Esophagus (tissue), 2 donors: Measurements from ENCODE around the gene SLC6A13. TPM values are rescaled to one million over a fixed set of nuclear protein-coding genes. Genes with fewer than 3 reads are reported as not detected.
"Not testable (repeated sequence)": the region's sequence is repeated elsewhere in the genome, so short reads cannot be mapped to it uniquely, and the experiment has no call there.

Experiments
- H3K27ac ChIP-seq, 2 donors: one replicate each; pipeline ENCODE4 v1.5.1; 2013; ENCODE audit warnings: low read depth in 2 of 2, mild to moderate bottlenecking in 2 of 2, inconsistent platforms in 1 of 2, low read length in 1 of 2, moderate library complexity in 1 of 2
- H3K27me3 ChIP-seq, 2 donors: one replicate each; pipeline ENCODE4 v1.6.1; 2013; ENCODE audit warnings: low read length in 2 of 2, control low read depth in 1 of 2, mild to moderate bottlenecking in 1 of 2; ENCODE audit not compliant: insufficient read depth in 2 of 2, control insufficient read depth in 1 of 2
- H3K36me3 ChIP-seq, 2 donors: one replicate each; pipeline ENCODE4 v1.6.1; 2013; ENCODE audit warnings: low read length in 1 of 2; ENCODE audit not compliant: control insufficient read depth in 2 of 2, insufficient read depth in 2 of 2
- H3K4me1 ChIP-seq, 2 donors: one replicate each; pipeline ENCODE4 v1.6.1; 2013; ENCODE audit warnings: low read length in 1 of 2; ENCODE audit not compliant: control insufficient read depth in 2 of 2, insufficient read depth in 2 of 2
- H3K4me3 ChIP-seq, 2 donors: one replicate each; pipeline ENCODE4 v1.5.1; 2013; ENCODE audit warnings: low read length in 2 of 2, mild to moderate bottlenecking in 2 of 2, low read depth in 1 of 2, moderate library complexity in 1 of 2
- H3K9me3 ChIP-seq, 2 donors: one replicate each; pipeline ENCODE4 v1.6.1; 2013; ENCODE audit warnings: mild to moderate bottlenecking in 2 of 2, low read depth in 1 of 2, low read length in 1 of 2, moderate library complexity in 1 of 2; ENCODE audit not compliant: control insufficient read depth in 2 of 2, insufficient read depth in 1 of 2
- WGBS, 2 donors: extraction: QIAGEN DNeasy Blood & Tissue Kit; methylation state at CpG; one replicate each; pipeline ENCODE4 v1.1.7; 2013; 5-methylcytosine and 5-hydroxymethylcytosine counted together
- polyA plus RNA-seq, 2 donors: library from polyadenylated mRNA; stranded (reverse); fragments of 200-250 nt; gene quantifications; one replicate each; pipeline ENCODE4 v1.2.3, GENCODE V29; 2013
- donor health status: healthy with polysubstance abuse.
- donor health status: Bipolar disorder and iron deficiency.

The SLC6A13 gene
- under 1 TPM in 1 of 2 donors, not detected in 1; 0.10 TPM for polyA plus RNA-seq

DNA sequence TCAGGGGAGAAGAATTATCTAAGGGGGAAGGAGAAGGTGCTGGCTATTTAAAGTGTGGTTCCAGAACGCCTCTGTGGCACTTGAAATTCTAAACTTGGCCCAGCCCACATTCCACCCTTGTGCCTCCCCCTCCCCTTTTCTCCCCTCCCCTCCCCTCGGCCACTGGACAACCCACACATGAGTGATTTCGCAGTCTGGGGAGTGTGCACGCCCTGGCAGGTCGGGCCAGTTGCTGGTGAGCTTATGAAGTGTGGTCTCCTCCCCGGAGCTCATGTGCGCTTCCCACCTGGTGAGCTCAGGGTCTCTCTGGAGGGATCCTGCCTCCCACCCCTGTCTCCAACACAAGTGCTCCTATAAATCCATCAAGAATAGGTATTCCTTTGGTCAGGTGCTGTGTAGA, at the start of gene SLC6A13:
TSS of gene SLC6A13 (minus strand) at position 20 of the 400 bp plus-strand sequence. CDS start 2,784 bp downstream, outside the sequence.
- no peak within 1 kb of the TSS for H3K4me3 ChIP-seq
- WGBS, 2 donors: 28 to 29% methylated on average over 6 to 7 of the region's 7 CpGs
- no peaks in the 10 kb centered on the region for H3K9me3 ChIP-seq
- no peaks in the 10 kb centered on the region for H3K4me1 ChIP-seq
- H3K27ac ChIP-seq: no peak within 1 kb of the TSS
- no peaks in the 10 kb centered on the region for H3K36me3 ChIP-seq
- no peaks in the 10 kb centered on the region for H3K27me3 ChIP-seq

- Histone ChIP-seq H3K9me3 (no peaks in the 10 kb centered on the region), H3K4me3 (no peak overlapping the region), H3K27me3 (no peaks in the 10 kb centered on the region), H3K4me1 (no peaks in the 10 kb centered on the region), H3K36me3 (peaks cover 14 to 18% of the 10 kb centered on the region in 2 donors), H3K27ac (no peak overlapping the region)
- WGBS, 2 donors: 50 to 58% methylated on average over 2 of the region's 2 CpGs
These were observed 45.9 kb upstream of the SLC6A13 start for GRCh38 chr12:308511-308910.

- 96% methylated on average over 10 of the region's 10 CpGs for WGBS, 2 donors
- no peaks in the 10 kb centered on the region for H3K4me1 ChIP-seq
- H3K36me3 ChIP-seq: peaks cover 14 to 15% of the 10 kb centered on the region in 2 donors
- no peaks in the 10 kb centered on the region for H3K9me3 ChIP-seq
- no peak overlapping the region for H3K4me3 ChIP-seq
- no peak overlapping the region for H3K27ac ChIP-seq
- no peaks in the 10 kb centered on the region for H3K27me3 ChIP-seq
These were observed 44.8 kb upstream of the SLC6A13 start for GRCh38 chr12:307406-307805.

DNA sequence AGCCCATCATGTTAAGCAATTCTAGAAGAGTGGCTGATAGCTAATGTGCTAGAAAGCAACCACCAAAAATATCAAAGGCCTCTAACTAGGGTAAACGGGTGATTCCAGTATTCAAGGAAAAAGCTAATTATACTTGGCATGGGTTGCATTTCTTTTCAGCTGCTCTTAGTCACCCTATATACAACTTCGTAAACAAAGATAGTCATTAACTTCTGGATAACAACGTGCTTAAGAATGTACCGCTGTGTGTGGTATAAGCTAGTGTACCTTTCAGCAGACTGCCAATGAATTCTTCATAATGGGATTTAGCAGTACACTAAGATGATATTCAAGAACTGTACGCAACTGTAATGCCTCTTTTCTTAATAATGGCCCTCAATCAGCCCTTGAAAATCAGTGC, 42.2 kb upstream of the SLC6A13 start:
- no peak overlapping the region for H3K27ac ChIP-seq
- no peaks in the 10 kb centered on the region for H3K9me3 ChIP-seq
- peaks cover 6 to 9% of the 10 kb centered on the region in 2 donors for H3K36me3 ChIP-seq
- WGBS, 2 donors: 44 to 55% methylated on average over 5 of the region's 5 CpGs
- no peak overlapping the region for H3K4me3 ChIP-seq
- H3K4me1 ChIP-seq: no peaks in the 10 kb centered on the region
- no peaks in the 10 kb centered on the region for H3K27me3 ChIP-seq

DNA sequence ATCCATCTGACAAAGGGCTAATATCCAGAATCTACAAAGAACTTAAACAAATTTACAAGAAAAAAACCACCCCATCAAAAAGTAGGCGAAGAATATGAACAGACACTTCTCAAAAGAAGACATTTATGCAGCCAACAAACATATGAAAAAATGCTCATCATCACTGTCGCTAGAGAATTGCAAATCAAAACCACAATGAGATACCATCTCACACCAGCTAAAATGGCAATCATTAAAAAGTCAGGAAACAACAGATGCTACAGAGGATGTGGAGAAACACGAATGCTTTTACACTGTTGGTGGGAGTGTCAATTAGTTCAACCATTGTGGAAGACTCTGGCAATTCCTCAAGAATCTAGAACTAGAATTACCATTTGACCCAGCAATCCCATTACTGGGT, 40.1 kb upstream of the SLC6A13 start:
- not testable (repeated sequence) for H3K9me3 ChIP-seq, H3K4me1 ChIP-seq, H3K27me3 ChIP-seq, H3K36me3 ChIP-seq, H3K4me3 ChIP-seq, H3K27ac ChIP-seq
- 81 to 83% methylated on average over 3 of the region's 3 CpGs for WGBS, 2 donors

- WGBS, 2 donors: 87 to 92% methylated on average over 1 of the region's 1 CpG
- H3K9me3 ChIP-seq, H3K27ac ChIP-seq, H3K4me1 ChIP-seq, H3K36me3 ChIP-seq, H3K4me3 ChIP-seq, H3K27me3 ChIP-seq: not testable (repeated sequence)
These were observed 37.5 kb upstream of the SLC6A13 start for GRCh38 chr12:300166-300565.

DNA sequence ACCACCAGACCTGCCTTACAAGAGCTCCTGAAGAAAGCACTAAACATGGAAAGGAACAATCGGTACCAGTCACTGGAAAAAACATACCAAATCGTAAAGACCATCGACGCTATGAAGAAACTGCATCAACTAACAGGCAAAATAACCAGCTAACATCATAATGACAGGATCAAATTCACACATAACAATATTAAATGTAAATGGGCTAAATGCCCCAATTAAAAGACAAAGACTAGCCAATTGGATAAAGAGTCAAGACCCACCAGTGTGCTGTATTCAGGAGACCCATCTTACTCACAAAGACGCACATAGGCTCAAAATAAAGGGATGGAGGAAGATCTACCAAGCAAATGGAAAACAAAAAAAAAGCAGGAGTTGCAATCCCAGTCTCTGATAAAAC, 36.9 kb upstream of the SLC6A13 start:
- not testable (repeated sequence) for H3K4me1 ChIP-seq, H3K4me3 ChIP-seq, H3K27ac ChIP-seq, H3K36me3 ChIP-seq, H3K9me3 ChIP-seq, H3K27me3 ChIP-seq
- 90 to 99% methylated on average over 5 of the region's 5 CpGs for WGBS, 2 donors

DNA sequence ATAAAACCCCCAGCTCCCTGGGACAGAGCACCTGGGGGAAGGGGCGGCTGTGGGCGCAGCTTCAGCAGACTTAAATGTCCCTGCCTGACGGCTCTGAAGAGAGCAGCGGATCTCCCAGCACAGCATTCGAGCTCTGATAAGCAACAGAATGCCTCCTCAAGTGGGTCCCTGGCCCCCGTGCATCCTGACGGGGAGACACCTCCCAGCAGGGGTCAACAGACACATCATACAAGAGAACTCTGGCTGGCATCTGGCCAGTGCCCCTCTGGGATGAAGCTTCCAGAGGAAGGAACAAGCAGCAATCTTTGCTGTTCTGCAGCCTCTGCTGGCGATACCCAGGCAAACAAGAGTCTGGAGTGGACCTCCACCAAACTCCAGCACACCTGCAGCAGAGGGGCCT, 35.4 kb upstream of the SLC6A13 start:
- H3K36me3 ChIP-seq, H3K27me3 ChIP-seq, H3K9me3 ChIP-seq, H3K27ac ChIP-seq, H3K4me1 ChIP-seq, H3K4me3 ChIP-seq: not testable (repeated sequence)
- 91 to 94% methylated on average over 8 of the region's 8 CpGs for WGBS, 2 donors

GRCh38 chr12:295132-295531, 32.5 kb upstream of the SLC6A13 start:
- Histone ChIP-seq H3K36me3 (peaks cover 8 to 9% of the 10 kb centered on the region in 2 donors), H3K9me3 (no peaks in the 10 kb centered on the region), H3K27me3 (no peaks in the 10 kb centered on the region), H3K4me3 (no peak overlapping the region), H3K4me1 (no peaks in the 10 kb centered on the region), H3K27ac (no peak overlapping the region)
- 96 to 100% methylated on average over 1 of the region's 1 CpG for WGBS, 2 donors

DNA sequence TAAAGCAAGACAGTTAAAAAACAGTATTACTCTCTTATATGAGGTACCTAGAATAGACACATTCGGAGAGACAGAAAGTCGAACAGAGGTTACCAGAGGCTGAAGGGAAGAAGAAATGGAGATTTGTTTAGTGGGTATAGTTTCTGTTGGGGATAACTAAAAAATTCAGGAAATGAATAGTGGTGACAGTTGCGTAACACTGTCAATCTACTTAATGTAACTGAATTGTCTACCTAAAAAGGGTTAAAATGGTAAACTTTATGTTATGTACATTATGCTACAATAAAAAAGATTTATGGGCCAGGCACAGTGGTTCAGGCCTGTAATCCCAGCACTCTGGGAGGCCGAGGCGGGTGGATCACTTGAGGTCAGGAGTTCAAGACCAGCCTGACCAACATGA, 30.6 kb upstream of the SLC6A13 start:
- no peaks in the 10 kb centered on the region for H3K9me3 ChIP-seq
- no peaks in the 10 kb centered on the region for H3K4me1 ChIP-seq
- H3K4me3 ChIP-seq: no peak overlapping the region
- H3K27me3 ChIP-seq: no peaks in the 10 kb centered on the region
- WGBS, 2 donors: 93 to 95% methylated on average over 5 of the region's 5 CpGs
- H3K36me3 ChIP-seq: peaks cover 8 to 11% of the 10 kb centered on the region in 2 donors
- H3K27ac ChIP-seq: no peak overlapping the region
